IMR-90 (cell line): ENCODE data around the gene ADM5. TPM values are rescaled to one million over a fixed set of nuclear protein-coding genes. Genes with fewer than 3 reads are reported as not detected.

Source experiments
- CEBPB ChIP-seq: IDR thresholded peaks from 2 replicates; pipeline ENCODE4 v1.6.1; 2012; ENCODE audit warnings: low read depth, low read length, improper control_type of control experiment
- CTCF ChIP-seq: conservative IDR thresholded peaks from 2 replicates; pipeline ENCODE4 v1.5.1; 2012; ENCODE audit warnings: mild to moderate bottlenecking, low read depth, low read length, improper control_type of control experiment
- RAD21 ChIP-seq: IDR thresholded peaks from 2 replicates; pipeline ENCODE4 v1.6.1; 2012; ENCODE audit warnings: low read length, improper control_type of control experiment
- RCOR1 ChIP-seq: IDR thresholded peaks from 2 replicates; pipeline ENCODE4 v1.6.1; 2012; ENCODE audit warnings: mild to moderate bottlenecking, low read length, improper control_type of control experiment; ENCODE audit not compliant: insufficient replicate concordance
- SMC3 ChIP-seq: fragments of 150-350 bp; IDR thresholded peaks from 2 replicates; pipeline ENCODE4 v1.6.1; 2016; ENCODE audit warnings: low read depth, mild to moderate bottlenecking, antibody characterized with exemption, low read length, moderate library complexity
- polyA plus RNA-seq, 3 experiments: library from polyadenylated mRNA; depleted of rRNA; stranded (reverse); fragments of >200 nt; gene quantifications; 2 replicates each; pipeline ENCODE4 v1.2.3, GENCODE V29; 2012; ENCODE audit warnings: low replicate concordance in 1 of 3
- total RNA-seq: library from RNA; depleted of rRNA; stranded (reverse); fragments of >200 nt; gene quantifications from 2 replicates; pipeline ENCODE4 v1.2.3, GENCODE V29; 2012

Gene ADM5
- total and polyA plus RNA-seq, 2 of the 4 experiments (the other 2 are of a cell fraction) = 0.18 to 0.99 TPM

- TF ChIP-seq CTCF (peak; percentile 70), CEBPB (peak; percentile 80), RCOR1 (no peak), SMC3 (peak; percentile 32), RAD21 (peak; percentile 60)
Measured at GRCh38 chr19:49677901-49678674, 11.3 kb upstream of the ADM5 start (continued).
